K562 (cell line): ENCODE measurements around the gene IP6K1.

Source experiments
- HMGXB4 ChIP-seq: sonication (generic); formaldehyde crosslinking; IDR thresholded peaks from 2 replicates; pipeline ENCODE4 v1.8.1; 2023; ENCODE audit warnings: mild to moderate bottlenecking, missing genetic modification reagents
- PHF8 ChIP-seq: fragments of 200-600 bp; sonication (generic); IDR thresholded peaks from 2 replicates; pipeline ENCODE4 v1.6.1; 2012; ENCODE audit warnings: mixed run types, mild to moderate bottlenecking, inconsistent platforms, low read length, moderate library complexity, borderline replicate concordance

- TF ChIP-seq PHF8 (no peak), HMGXB4 (CRISPR knock-in tag) (no peak)
These were observed 5.2 kb upstream of the IP6K1 start for GRCh38 chr3:49791571-49791970.
